Ramos (cell line): ENCODE results near the gene ZNF318.
"Not testable (repeated sequence)": the region's sequence is repeated elsewhere in the genome, so short reads cannot be mapped to it uniquely, and the experiment has no call there.

Source experiments
- in situ Hi-C: fragments of 300-500 bp; cut with MboI; formaldehyde crosslinking; loops from one replicate; pipeline ENCODE4 v1.14.3; 2022; ENCODE audit warnings: low sequenced_read_pairs; ENCODE audit not compliant: unreplicated experiment

ZNF318 gene

DNA sequence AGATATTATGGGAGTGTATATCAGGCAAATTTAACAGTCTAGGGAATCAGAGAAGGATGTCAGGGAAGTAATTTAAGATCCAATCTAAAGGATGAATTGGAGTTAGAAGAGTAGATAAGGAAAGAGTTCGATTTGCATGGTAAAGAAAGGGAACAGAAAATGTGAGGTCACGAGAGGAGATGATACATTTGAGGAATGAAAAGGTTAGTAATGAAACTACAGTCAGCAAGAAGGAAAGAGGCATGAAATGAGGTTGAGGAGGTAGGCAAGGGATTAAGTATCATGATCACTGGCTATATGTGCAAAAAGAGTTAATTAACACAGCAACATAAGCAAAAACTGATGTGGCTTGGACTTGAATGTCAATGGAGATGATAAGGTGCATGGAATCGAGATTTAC is 22.4 kb downstream of the ZNF318 start:
- in situ Hi-C loops, result no loop called here

DNA sequence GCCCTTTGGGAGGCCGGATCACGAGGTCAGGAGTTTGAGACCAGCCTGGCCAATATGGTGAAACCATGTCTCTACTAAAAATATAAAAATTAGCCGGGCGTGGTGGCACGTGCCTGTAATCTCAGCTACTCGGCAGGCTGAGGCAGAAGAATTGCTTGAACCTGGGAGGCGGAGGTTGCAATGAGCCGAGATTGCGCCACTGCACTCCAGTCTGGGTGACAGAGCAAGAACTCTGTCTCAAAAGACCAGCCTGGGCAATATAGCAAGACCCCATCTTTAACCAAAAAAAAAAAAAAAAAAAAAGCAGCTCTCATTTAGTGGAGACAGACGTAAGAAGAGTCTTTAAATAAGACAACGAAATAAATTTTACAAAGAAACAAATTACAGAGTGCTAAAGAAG is 23.2 kb downstream of the ZNF318 start:
- in situ Hi-C loops, result not testable (repeated sequence)

- in situ Hi-C loops, result no loop called here
Measured at GRCh38 chr6:43339168-43339567, 30.3 kb downstream of the ZNF318 start.

DNA sequence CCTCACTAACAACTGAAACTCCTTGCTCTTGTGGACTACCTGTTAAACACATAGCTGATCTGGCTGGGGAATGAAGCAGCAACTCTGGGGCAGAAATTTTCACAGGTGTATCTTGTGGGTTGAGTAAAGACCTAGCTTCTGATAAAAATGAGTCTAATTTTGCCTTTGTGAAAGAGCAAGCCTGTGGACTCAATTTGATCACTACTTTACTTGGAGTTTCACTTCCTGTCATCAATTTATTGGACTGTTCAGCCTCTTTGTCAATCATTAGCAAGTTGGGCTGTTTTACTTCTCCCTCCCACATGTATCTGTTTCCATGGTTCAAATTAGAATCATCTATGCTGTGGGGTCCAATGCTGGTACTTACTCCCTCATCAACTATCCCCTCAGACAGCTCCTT is 31.2 kb downstream of the ZNF318 start:
- in situ Hi-C loops, result no loop called here

DNA sequence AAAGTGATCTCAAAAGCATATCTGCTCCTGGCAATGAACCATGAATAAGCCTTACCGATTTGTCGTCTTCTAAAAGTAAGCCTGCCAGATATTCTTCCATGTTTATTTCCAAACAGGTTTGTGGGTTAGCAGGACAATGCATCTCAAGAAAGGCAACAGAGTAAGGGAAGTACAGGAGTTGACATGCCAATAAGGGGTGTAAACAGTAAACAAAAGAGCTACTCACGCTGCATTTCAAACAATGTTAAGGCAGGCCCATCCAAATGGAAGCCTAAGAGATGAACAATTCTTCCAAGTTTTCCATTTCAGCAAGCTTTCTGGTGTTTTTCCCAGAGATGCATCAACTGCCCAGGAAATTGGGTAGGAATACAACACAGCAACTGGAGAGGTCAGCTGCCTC is 33.1 kb downstream of the ZNF318 start:
- in situ Hi-C loops, result no loop called here

DNA sequence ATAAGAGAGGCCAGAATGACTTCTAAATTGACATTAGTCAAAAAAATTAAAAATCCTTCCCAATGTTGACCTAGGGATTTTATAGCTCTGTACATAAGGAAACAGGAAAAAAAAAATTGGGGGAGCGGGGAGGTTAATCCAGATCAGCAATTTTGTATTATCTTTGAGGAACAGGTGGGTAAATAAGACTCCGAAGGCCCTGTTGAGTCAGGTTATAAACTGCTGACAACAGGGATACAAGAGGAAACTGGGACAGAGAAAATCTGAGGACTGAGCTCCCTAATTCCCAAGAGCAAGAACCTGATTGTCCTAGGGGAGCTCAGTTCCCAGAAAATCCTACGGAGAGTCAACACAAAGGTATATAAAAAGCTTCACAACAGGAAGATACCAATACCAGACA is 34.0 kb downstream of the ZNF318 start:
- in situ Hi-C loops, result no loop called here

DNA sequence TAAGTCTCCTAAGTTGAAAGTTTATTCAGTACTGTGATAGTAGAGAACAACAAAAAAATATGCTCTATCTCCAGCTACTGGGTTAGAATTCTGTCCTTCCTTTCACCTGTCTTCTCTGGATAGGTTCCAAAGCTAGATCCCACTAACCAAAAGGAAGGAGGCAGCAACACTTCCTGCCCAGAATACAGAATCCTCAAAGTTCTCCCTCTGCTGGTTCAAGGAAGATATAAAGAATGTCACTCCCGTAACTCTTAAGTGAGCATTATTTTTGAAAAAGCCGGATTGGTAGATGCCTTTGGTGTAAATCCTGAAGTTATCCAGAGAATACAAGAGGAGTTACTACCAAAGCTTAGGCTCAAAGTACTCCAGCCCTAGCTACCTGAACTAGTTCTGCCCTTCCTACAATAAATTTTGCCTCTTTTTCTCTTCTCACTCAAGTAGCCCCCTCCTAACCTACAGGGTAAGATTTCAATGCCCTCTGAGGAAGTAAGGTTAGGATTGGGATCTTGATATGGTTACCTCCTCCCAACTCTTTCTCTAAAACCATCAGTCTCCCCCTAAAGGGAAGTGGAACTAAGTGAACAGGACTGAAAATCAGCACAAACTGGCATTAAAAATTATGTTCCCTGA is 34.9 kb downstream of the ZNF318 start:
- in situ Hi-C loops, result no loop called here

- in situ Hi-C loops, result no loop called here
Measured at GRCh38 chr6:43331891-43332290, 37.6 kb downstream of the ZNF318 start.

DNA sequence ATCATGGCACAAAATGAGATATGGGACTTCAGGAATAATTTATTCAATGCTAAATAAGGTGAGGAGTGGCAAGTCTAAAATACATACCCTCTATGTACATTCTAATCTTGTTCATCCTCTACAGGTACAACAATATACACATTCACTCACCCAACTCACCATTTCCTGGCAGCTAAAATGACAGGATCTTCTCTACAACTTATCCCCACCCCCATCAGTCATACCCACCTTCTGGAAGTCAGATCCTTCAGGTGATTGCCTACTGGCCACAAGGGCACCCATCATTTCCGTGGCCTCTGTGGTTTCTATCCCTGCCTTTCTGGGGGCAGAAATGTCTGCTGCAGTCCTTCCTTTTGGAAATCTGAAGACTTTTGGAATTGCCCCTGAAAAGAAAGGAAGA is 38.0 kb downstream of the ZNF318 start:
- in situ Hi-C loops, result no loop called here

DNA sequence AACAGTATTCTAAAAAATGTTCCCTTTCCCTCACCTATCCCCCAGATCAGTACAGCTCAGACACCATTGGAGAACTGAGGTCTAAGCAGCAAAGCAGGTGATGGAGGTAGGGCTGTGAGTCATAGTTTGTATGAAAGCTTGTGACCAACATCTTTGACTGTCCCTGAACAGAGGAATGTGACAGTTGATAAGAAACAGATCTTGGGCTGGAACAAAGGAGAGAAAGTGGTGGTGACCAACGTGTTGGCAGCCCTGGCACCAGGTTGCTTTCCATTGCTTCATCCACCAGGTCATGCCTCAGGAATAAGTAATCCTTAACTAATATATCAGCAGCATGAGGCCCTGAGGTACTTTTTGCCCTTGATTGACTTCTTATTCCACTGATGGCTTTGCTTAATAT is 40.9 kb downstream of the ZNF318 start:
- in situ Hi-C loops, result no loop called here

GRCh38 chr6:43325876-43326275 is 43.6 kb downstream of the ZNF318 start:
- in situ Hi-C loops, result no loop called here

DNA sequence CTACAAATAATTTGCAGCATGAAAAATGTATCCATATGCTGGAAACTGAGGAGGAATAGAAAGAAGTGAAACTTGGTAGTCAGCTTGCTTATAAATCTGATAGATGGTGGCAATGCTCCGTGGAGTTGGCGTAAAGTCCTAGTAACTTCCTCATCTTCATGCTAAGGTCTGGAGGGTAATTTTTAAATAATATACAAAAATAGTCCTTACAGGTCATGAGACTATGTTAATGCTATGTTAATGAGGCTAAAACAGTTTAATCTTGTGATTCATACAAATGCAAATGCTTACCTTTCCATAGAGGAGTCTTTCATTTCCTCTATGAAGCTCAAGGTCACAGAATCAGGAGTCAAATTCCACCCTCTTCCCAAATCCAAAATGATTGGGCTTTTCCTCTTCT is 51.4 kb downstream of the ZNF318 start:
- in situ Hi-C loops, result no loop called here

- in situ Hi-C loops, result no loop called here
Measured at GRCh38 chr6:43313813-43314212, 55.6 kb downstream of the ZNF318 start.

DNA sequence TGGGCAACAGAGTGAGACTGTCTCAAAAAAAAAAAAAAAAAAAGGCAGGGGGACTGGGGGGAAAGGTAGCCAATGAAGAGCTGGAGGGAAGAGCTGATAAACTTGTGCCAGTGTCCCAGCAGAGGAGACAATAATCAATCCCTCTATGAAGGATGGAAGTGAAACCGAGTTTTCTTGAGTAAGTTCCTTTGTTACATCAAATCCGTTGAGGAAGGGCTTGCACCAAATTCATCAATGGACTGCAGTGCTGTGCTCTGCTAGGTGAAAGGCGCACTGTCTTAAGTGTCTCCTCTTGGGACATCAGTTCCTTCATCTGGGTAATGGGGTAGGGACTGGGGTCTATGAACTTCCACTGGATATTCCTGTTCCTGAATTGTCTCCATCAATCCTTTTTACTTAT is 57.8 kb downstream of the ZNF318 start:
- in situ Hi-C loops, result no loop called here

- in situ Hi-C loops, result no loop called here
Measured at GRCh38 chr6:43310624-43311023, 58.8 kb downstream of the ZNF318 start.

GRCh38 chr6:43310134-43310533 is 59.3 kb downstream of the ZNF318 start:
- in situ Hi-C loops, result no loop called here

- in situ Hi-C loops, result no loop called here
Measured at GRCh38 chr6:43308990-43309477, 60.4 kb downstream of the ZNF318 start.

DNA sequence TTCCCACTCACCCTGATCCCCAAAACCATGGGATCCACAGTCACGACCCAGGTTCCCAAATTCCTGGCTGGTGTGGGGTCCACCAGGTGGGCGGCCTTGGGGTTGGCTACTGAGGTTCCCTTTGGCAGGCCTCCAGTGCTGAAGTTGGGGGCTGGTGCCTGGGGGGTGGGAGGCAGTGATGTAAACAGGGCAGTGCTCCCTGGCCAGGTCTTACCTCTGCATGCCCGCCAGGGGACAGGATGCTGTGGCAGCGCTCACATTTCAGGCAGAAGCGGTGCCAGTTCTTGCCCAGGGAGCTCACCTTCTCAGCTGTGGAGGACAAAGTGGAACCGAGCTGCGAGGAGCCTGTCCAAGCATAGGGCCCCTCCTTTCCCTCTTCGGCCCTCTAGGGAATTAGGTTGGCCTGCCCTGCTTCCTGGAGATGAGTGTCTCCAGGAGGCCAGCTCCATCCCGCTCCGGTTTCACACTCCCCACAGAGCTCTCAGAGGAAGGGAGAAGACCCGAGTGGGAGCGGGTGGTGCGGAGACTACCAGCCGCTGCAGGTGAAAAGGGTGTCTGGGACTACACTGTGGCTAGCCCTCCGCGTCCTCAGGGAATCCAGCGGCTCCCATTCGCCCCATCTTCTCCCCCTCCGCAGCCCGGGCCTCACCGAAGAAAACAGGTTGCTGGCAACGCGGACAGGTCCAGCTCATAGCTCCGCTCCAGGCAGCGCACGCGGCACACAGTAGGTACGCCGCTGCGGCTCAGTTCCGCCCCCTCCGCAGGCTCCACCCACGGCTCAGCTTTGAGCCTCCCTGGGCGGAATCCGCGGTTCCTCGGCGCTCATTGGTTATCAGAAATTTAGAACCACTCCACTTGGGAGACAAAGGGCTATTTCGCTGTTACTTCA is 61.1 kb downstream of the ZNF318 start, which contains the start of gene CRIP3:
Gene CRIP3 (minus strand): TSS at position 726 of the 889 bp plus-strand sequence. CDS start 34 bp downstream, at position 692.
- in situ Hi-C loops, result no loop called here

DNA sequence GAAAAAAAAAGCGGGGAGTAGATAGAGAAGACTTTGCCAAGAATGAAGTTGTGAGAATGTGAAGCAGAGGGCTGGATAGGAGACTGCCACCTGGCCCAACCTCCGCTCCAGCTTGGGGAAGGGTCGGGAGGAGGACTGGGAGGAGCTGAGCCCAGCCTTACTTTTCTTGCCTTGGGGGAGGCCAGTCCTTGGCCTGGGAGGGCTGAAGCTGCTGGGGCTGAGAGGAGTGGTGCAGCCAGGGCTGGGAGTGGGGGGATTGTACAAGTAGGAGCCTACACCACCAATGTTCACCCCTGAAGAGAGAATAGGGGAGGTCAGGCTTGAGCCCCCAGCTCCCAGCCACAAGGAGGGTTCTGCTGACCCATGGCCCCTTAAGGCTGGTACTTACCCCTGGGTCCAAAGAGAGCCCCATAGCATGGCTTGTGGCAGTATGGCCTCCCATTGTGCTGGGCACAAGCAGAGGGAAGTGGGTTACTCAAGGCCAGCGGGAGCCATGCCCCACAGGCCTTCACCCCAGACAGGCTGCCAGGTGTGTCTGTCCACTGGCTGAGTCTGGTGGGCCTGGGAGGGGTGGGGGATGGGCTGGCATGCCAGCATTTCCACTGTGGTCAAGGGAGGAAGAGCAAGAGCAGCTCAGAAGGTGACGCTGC is 61.9 kb downstream of the ZNF318 start:
- in situ Hi-C loops, result no loop called here

- in situ Hi-C loops, result no loop called here
Measured at GRCh38 chr6:43306086-43306485, 63.4 kb downstream of the ZNF318 start.

DNA sequence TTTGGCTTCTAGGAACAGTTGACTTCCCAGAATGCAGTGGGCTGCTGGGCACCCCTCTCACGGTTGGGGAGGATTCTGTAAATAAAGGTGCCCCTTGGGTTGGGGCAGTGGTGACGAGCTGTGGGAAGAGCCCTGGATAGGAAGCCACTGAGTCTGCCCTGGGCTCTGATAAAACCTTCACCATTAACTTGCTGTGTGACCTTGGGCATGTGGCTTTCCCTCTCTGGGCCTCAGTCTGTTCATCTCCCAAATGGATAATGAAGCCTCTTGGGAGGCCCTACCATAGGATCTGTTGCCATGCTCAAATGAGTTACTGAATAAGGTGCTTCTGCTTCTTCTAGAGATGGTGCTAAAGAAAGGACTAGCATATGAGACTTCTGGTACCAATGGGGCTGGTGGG is 64.6 kb downstream of the ZNF318 start:
- in situ Hi-C loops, result no loop called here
